Skeletal muscle satellite cell (primary cell): ENCODE data around the gene ATP2C2.

ENCODE experiments used
- H3K27me3 ChIP-seq: 2 replicates; pipeline ENCODE4 v1.7.0; 2013; ENCODE audit warnings: low read length; ENCODE audit not compliant: control insufficient read depth, insufficient read depth
- H3K36me3 ChIP-seq: 2 replicates; pipeline ENCODE4 v1.7.0; 2013; ENCODE audit warnings: mild to moderate bottlenecking, control low read depth, low read length; ENCODE audit not compliant: insufficient read depth
- H3K4me1 ChIP-seq: 2 replicates; pipeline ENCODE4 v1.7.0; 2013; ENCODE audit warnings: low read length; ENCODE audit not compliant: control insufficient read depth, insufficient read depth
- H3K4me2 ChIP-seq: 2 replicates; pipeline ENCODE4 v1.7.0; 2013; ENCODE audit warnings: mild to moderate bottlenecking, low read length
- H3K4me3 ChIP-seq: 2 replicates; pipeline ENCODE4 v1.7.0; 2013; ENCODE audit warnings: low read length
- H3K9ac ChIP-seq: 2 replicates; pipeline ENCODE4 v1.7.0; 2013; ENCODE audit warnings: mild to moderate bottlenecking, low read depth, low read length, moderate library complexity
- H3K9me3 ChIP-seq: replicated peaks from 2 replicates; pipeline ENCODE4 v1.7.0; 2013; ENCODE audit warnings: mild to moderate bottlenecking, control low read depth, low read length

Gene ATP2C2

DNA sequence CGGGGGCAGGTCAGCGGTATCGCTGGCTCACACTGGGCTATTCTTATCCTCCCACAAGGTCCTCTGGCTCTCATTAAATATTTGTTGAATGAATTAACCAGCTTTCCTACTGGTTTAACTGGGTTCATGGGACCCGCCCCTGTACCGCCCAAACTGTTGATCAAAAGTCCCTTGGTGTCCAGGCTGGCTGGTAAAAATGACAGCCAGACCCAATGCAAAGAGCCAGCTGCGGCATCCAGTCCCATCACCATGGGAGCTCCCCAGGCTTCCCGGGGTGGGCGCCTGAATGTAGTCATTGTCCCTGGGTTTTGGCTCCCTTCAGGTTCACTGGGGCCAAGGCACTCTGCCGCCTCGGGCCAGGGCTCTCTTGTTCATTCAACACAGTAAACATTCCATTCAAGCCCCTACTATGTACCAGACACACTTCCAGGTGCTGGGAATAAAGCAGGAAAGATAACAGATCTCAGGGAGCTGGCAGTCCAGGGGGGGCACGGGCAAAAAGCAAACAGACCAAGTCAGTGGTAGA is 11.7 kb upstream of the ATP2C2 start:
- no peak overlapping the region for H3K4me2 ChIP-seq
- no peak overlapping the region for H3K9ac ChIP-seq
- H3K4me1 ChIP-seq = no peaks in the 10 kb centered on the region
- no peaks in the 10 kb centered on the region for H3K36me3 ChIP-seq
- H3K4me3 ChIP-seq = no peak overlapping the region
- H3K27me3 ChIP-seq = peaks cover 48% of the 10 kb centered on the region
- H3K9me3 ChIP-seq = no peaks in the 10 kb centered on the region

DNA sequence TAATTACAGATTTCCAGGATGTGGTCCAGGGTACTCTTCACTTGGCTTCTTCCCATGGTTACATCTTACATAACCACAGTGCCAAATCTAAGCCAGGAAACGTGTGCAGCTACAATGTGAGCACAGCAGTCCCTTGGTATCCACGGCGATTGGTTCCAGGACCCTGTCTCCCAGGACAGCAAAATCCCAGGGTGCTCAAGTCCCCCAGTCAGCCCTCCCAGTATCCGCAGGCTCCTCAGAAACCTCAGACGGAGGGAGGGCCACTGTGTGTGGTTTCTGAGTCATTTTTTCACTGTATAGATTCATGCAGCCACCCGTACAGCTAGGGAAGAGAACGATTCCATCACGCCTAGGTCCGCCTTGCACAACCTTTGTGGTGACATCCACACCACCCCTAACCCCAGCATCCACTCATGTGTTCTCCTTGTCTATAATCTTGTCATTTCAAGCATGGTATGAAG is 11.1 kb upstream of the ATP2C2 start:
- Histone ChIP-seq H3K9ac (no peak overlapping the region), H3K36me3 (no peaks in the 10 kb centered on the region), H3K4me1 (no peaks in the 10 kb centered on the region), H3K4me2 (no peak overlapping the region), H3K27me3 (peaks cover 50% of the 10 kb centered on the region), H3K4me3 (no peak overlapping the region), H3K9me3 (no peaks in the 10 kb centered on the region)

DNA sequence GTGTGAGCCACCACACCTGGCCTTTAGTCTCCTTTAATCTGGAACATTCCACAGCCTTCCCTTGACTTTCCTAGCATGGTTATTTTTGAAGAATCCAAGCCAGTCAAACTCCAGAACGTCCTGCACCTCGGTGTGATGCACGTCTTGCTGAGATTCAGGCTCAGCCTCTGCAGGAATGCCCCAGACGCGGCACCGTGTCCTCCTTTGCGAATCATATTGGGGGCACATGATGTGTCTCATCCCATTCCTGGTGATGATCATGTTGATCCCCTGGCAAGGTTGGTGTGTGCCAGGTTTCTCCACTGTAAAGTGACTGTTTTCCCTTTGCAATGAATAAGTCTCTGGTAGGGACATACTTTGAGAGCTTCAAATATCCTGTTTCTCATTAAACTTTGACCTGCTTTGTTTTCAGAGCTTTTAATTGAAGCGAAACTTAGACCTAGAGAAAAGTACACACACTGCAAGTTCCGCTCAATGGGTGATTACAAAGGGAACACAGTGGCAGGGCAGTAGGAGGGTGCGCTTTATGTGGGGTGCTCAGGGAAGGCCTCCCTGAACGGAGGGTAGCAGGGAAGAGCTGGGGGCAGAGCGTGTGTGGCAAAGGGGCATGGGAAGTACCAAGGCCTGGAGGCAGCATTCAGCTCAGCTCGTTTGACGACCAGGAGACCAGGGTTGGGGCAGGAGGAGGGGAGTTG is 9.6 kb upstream of the ATP2C2 start:
- Histone ChIP-seq H3K36me3 (no peaks in the 10 kb centered on the region), H3K4me1 (no peaks in the 10 kb centered on the region), H3K9me3 (no peaks in the 10 kb centered on the region), H3K4me3 (no peak overlapping the region), H3K27me3 (peaks cover 58% of the 10 kb centered on the region), H3K4me2 (no peak overlapping the region), H3K9ac (no peak overlapping the region)

DNA sequence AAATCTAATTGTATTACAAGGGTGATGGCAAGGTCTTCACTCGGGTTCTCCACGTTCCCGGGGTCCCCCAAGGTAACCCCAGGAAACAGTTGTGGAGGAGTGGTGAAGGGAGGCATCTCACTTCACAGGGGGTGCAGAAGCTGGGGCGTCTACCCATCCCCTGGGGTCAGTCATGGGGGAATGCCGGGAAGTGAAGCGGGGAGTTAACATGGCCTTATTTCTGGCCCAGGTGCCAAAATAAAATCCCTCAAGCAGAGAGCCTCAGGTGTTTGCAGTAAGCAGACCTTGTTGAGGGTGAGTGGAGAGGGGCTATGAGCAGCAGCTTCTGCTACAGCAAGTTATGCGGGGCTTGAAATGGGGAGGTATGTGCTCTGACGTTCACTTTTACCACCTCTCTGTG is 9.0 kb upstream of the ATP2C2 start:
- H3K4me3 ChIP-seq = no peak overlapping the region
- no peak overlapping the region for H3K9ac ChIP-seq
- no peaks in the 10 kb centered on the region for H3K9me3 ChIP-seq
- H3K4me2 ChIP-seq = no peak overlapping the region
- H3K4me1 ChIP-seq = no peaks in the 10 kb centered on the region
- peaks cover 53% of the 10 kb centered on the region for H3K27me3 ChIP-seq
- no peaks in the 10 kb centered on the region for H3K36me3 ChIP-seq

- no peaks in the 10 kb centered on the region for H3K4me1 ChIP-seq
Observed at GRCh38 chr16:84360170-84360569, 8.2 kb upstream of the ATP2C2 start.

GRCh38 chr16:84360748-84361147 is 7.6 kb upstream of the ATP2C2 start:
- Histone ChIP-seq H3K4me2 (no peak overlapping the region), H3K27me3 (peaks cover 52% of the 10 kb centered on the region), H3K9ac (no peak overlapping the region), H3K4me3 (no peak overlapping the region), H3K4me1 (no peaks in the 10 kb centered on the region), H3K36me3 (no peaks in the 10 kb centered on the region), H3K9me3 (no peaks in the 10 kb centered on the region)

More at GRCh38 chr16:84360170-84360569, 8.2 kb upstream of the ATP2C2 start:
- Histone ChIP-seq H3K4me2 (no peak overlapping the region), H3K27me3 (peaks cover 48% of the 10 kb centered on the region), H3K9ac (no peak overlapping the region), H3K9me3 (no peaks in the 10 kb centered on the region), H3K36me3 (no peaks in the 10 kb centered on the region), H3K4me3 (no peak overlapping the region)

- H3K4me2 ChIP-seq = no peak overlapping the region
- no peaks in the 10 kb centered on the region for H3K4me1 ChIP-seq
- H3K36me3 ChIP-seq = no peaks in the 10 kb centered on the region
- H3K4me3 ChIP-seq = no peak overlapping the region
- H3K27me3 ChIP-seq = peaks cover 54% of the 10 kb centered on the region
- H3K9me3 ChIP-seq = no peaks in the 10 kb centered on the region
- H3K9ac ChIP-seq = no peak overlapping the region
Observed at GRCh38 chr16:84361546-84361945, 6.8 kb upstream of the ATP2C2 start.

DNA sequence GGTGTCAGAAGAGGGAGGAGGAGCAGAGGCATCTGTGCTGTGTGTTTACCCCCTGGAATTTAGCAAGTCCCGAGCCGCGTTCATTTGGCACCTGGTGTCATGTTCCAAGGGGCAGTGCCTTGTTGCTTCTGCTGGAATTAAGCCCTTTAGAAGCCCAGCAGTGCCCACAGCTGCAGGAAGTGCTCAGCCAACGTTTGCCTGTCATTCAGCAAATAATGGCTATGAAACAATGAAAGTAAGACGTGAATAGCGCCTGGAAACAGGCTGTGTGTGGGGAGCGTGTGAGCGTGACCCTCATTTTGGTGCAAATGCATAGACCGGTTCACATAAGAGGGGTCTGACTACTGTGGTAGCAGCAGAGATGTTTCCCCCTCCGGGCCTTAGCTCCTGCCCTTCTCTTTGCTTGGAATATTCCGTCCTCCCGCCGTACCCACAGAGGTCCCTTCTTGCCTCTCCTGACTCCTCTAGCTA is 5.8 kb upstream of the ATP2C2 start:
- Histone ChIP-seq H3K4me1 (no peaks in the 10 kb centered on the region), H3K36me3 (no peaks in the 10 kb centered on the region), H3K9me3 (no peaks in the 10 kb centered on the region)

GRCh38 chr16:84366208-84366607 is 2.1 kb upstream of the ATP2C2 start:
- H3K27me3 ChIP-seq = peaks cover 73% of the 10 kb centered on the region
- no peak overlapping the region for H3K4me3 ChIP-seq
- H3K4me2 ChIP-seq = no peak overlapping the region
- no peaks in the 10 kb centered on the region for H3K9me3 ChIP-seq
- no peaks in the 10 kb centered on the region for H3K36me3 ChIP-seq
- H3K9ac ChIP-seq = no peak overlapping the region
- H3K4me1 ChIP-seq = no peaks in the 10 kb centered on the region

More for the DNA sequence above, 5.8 kb upstream of the ATP2C2 start:
- peaks cover 54% of the 10 kb centered on the region for H3K27me3 ChIP-seq
- no peak overlapping the region for H3K4me3 ChIP-seq
- H3K9ac ChIP-seq = no peak overlapping the region
- H3K4me2 ChIP-seq = no peak overlapping the region

DNA sequence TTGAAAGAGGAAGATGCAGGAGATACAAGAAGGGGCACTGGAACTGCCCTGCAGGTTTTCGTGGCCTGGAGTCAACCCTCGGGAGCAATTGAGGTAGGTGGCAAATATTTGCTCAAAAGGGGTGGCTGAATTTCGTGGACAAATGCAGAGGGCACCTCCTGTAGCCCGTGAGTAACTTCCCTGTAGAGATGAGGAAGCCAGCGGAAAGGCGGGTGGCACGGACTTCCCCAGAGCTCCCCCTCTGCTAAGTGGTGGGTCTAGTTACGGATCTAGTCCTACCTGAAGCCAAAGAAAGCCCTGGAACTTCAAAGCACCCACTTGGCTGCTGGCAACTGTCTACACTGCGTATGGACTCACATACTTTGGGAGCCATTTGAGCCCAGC is 1.0 kb upstream of the ATP2C2 start:
- Histone ChIP-seq H3K4me2 (no peak overlapping the region), H3K4me1 (no peaks in the 10 kb centered on the region), H3K27me3 (peaks cover 80% of the 10 kb centered on the region), H3K9ac (no peak overlapping the region), H3K36me3 (no peaks in the 10 kb centered on the region), H3K9me3 (no peaks in the 10 kb centered on the region), H3K4me3 (no peak overlapping the region)

DNA sequence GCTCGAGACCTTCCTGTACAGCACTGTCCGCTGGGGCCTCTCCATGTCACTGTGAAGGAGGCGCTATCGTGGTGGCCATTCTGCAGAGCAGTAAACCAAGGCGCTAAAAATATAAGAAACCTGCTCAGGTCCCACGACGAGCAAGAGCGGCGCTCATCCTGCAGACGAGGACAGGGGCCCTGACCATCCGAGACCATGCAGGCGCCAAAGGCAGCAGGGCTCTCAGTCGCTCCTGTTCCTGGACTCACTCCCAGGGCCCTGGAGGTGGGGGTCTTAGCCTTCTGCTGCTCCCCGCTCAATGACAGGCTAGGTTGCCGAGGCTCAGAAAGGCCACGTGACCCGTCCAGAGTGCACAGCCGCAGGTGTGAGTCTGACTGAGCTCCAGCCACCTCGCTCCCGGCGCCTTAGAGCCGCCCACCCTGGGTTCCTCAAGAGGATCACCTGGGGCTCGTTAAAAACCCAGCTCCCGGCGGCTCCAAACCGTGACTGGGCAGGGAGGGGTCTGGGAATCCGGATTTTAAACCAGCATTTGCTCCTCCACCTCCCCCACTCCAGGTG is 509 bp upstream of the ATP2C2 start:
- no peaks in the 10 kb centered on the region for H3K4me1 ChIP-seq
- peaks cover 75% of the 10 kb centered on the region for H3K27me3 ChIP-seq
- no peak overlapping the region for H3K4me2 ChIP-seq
- no peak overlapping the region for H3K9ac ChIP-seq
- H3K36me3 ChIP-seq = no peaks in the 10 kb centered on the region
- no peaks in the 10 kb centered on the region for H3K9me3 ChIP-seq
- no peak overlapping the region for H3K4me3 ChIP-seq

- Histone ChIP-seq H3K4me3 (no peak overlapping the region), H3K9ac (no peak overlapping the region), H3K4me2 (no peak overlapping the region), H3K27me3 (peaks cover 75% of the 10 kb centered on the region), H3K36me3 (no peaks in the 10 kb centered on the region), H3K4me1 (no peaks in the 10 kb centered on the region), H3K9me3 (no peaks in the 10 kb centered on the region)
Observed at GRCh38 chr16:84369105-84369504, 767 bp downstream of the ATP2C2 start.
